Measurements from ENCODE around the gene VPS51. TPM values are rescaled to one million over a fixed set of nuclear protein-coding genes. Genes with fewer than 3 reads are reported as not detected.

Gene VPS51
- total and polyA plus RNA-seq, 2 of the 13 experiments (the other 11 are each of a cell fraction or from before 2014, with no cell fraction given), result 76.3 to 90.6 TPM

GRCh38 chr11:65111744-65112545, 15.9 kb downstream of the VPS51 start, which contains the start of gene TM7SF2 (continued):
- TF ChIP-seq PLRG1 (conservative IDR thresholded peaks at IDR 0.05) (no peak), CREB3 (CRISPR knock-in tag; IDR thresholded peaks at IDR 0.05) (no peak), ZNF207 (IDR thresholded peaks at IDR 0.05; ENCODE audit: borderline replicate concordance) (no peak), ZNF75D (CRISPR knock-in tag; IDR thresholded peaks at IDR 0.05; ENCODE audit: borderline replicate concordance) (0 out of 2 replicates have a peak, but pooled peaks have one; percentile 40), ZNF556 (CRISPR knock-in tag; IDR thresholded peaks at IDR 0.05; ENCODE audit: borderline replicate concordance) (peak; percentile 45; the same call in 1 of the 2 replicates), ZNF20 (CRISPR knock-in tag; IDR thresholded peaks at IDR 0.05) (peak; percentile 64; the same call in 1 of the 2 replicates), REST (IDR thresholded peaks at IDR 0.05; ENCODE audit: borderline replicate concordance in 1 of 2, low read depth in 1 of 2, low read length in 2 of 2) (peak in 1 of 2 experiments; percentile 80; a peak in 1 of 4 replicates), KDM3A (CRISPR knock-in tag; IDR thresholded peaks at IDR 0.05; ENCODE audit: low read depth) (no peak), NFIC (IDR thresholded peaks at IDR 0.05; ENCODE audit: low read length) (no peak), NFE2L1 (CRISPR knock-in tag; IDR thresholded peaks at IDR 0.05; ENCODE audit: borderline replicate concordance) (no peak), SP2 (CRISPR knock-in tag; IDR thresholded peaks at IDR 0.05) (peak; percentile 77), ARID2 (CRISPR knock-in tag; IDR thresholded peaks at IDR 0.05; ENCODE audit: borderline replicate concordance) (no peak), ATRX (CRISPR knock-in tag; IDR thresholded peaks at IDR 0.05; ENCODE audit: borderline replicate concordance) (no peak), MEF2D (CRISPR knock-in tag; IDR thresholded peaks at IDR 0.05) (peak; percentile 58; the same call in 1 of the 2 replicates), TP53 (CRISPR knock-in tag; conservative IDR thresholded peaks at IDR 0.05) (no peak)
- TF ChIP-seq, protein P1, sequence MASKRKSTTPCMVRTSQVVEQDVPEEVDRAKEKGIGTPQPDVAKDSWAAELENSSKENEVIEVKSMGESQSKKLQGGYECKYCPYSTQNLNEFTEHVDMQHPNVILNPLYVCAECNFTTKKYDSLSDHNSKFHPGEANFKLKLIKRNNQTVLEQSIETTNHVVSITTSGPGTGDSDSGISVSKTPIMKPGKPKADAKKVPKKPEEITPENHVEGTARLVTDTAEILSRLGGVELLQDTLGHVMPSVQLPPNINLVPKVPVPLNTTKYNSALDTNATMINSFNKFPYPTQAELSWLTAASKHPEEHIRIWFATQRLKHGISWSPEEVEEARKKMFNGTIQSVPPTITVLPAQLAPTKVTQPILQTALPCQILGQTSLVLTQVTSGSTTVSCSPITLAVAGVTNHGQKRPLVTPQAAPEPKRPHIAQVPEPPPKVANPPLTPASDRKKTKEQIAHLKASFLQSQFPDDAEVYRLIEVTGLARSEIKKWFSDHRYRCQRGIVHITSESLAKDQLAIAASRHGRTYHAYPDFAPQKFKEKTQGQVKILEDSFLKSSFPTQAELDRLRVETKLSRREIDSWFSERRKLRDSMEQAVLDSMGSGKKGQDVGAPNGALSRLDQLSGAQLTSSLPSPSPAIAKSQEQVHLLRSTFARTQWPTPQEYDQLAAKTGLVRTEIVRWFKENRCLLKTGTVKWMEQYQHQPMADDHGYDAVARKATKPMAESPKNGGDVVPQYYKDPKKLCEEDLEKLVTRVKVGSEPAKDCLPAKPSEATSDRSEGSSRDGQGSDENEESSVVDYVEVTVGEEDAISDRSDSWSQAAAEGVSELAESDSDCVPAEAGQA (IDR thresholded peaks at IDR 0.05; ENCODE audit: low read depth), result no peak
- TF ChIP-seq, protein P1 (CRISPR knock-in tag; IDR thresholded peaks at IDR 0.05; ENCODE audit: borderline replicate concordance), result no peak
- TF ChIP-seq, protein P2, sequence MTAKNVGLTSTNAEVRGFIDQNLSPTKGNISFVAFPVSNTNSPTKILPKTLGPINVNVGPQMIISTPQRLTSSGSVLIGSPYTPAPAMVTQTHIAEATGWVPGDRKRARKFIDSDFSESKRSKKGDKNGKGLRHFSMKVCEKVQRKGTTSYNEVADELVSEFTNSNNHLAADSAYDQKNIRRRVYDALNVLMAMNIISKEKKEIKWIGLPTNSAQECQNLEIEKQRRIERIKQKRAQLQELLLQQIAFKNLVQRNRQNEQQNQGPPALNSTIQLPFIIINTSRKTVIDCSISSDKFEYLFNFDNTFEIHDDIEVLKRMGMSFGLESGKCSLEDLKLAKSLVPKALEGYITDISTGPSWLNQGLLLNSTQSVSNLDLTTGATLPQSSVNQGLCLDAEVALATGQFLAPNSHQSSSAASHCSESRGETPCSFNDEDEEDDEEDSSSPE (CRISPR knock-in tag; IDR thresholded peaks at IDR 0.05), result no peak
